WI38 (cell line): ENCODE results near the gene CRB1.

Source experiments
- H3K4me3 ChIP-seq: 2 replicates; pipeline ENCODE4 v1.5.1; 2011; ENCODE audit warnings: low read depth, mild to moderate bottlenecking, control low read depth, low read length
- CTCF ChIP-seq: IDR thresholded peaks from 2 replicates; pipeline ENCODE4 v1.5.1; 2012; ENCODE audit warnings: low read depth, mild to moderate bottlenecking, control low read depth, low read length

CRB1 gene

GRCh38 chr1:197307136-197307535 is 39.1 kb downstream of the CRB1 start:
- H3K4me3 ChIP-seq, result no peak overlapping the region
- no peak for TF ChIP-seq CTCF

- TF ChIP-seq CTCF, result no peak
- no peak overlapping the region for H3K4me3 ChIP-seq
These were observed 39.5 kb downstream of the CRB1 start for GRCh38 chr1:197307551-197307950.

DNA sequence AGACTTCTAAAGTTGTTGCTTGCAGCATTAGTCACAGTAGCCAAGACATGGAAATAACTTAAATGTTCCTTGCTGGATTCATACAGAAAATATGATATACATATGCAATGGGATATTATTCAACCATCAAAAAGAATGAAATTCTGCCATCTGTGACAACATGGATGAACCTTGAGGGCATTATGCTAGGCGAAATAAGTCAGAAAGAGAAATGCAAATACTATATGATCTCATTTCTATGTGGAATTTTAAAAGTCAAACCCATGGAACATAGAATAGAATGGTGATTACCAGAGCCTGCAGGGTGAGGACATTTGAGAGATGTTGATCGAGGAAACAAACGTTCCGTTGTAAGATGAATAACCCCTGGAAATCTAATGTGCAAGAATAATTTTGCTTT is 43.0 kb downstream of the CRB1 start:
- TF ChIP-seq CTCF, result no peak
- H3K4me3 ChIP-seq, result no peak overlapping the region

GRCh38 chr1:197312163-197312562 is 44.1 kb downstream of the CRB1 start:
- TF ChIP-seq CTCF, result no peak
- no peak overlapping the region for H3K4me3 ChIP-seq

DNA sequence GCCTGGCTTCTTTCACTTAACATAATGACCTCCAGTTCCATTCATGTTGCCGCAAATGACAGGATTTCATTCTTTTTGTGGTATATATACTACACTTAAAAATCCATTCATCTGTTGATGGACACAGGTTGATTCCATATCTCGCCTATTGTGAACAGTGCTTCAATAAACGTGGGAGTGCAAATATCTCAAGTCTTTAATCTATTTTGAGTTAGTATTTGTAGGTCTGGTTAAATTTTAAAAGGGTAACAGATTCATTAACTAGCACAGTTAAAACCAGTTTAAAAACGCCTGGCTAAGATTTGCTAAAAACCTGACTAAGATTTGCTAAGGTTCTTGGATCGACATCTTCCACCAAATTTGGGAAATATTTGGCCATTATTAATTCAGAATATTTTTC is 45.7 kb downstream of the CRB1 start:
- no peak for TF ChIP-seq CTCF

GRCh38 chr1:197314682-197315081 is 46.6 kb downstream of the CRB1 start:
- TF ChIP-seq CTCF, result no peak

More for the DNA sequence above, 45.7 kb downstream of the CRB1 start:
- no peak overlapping the region for H3K4me3 ChIP-seq

DNA sequence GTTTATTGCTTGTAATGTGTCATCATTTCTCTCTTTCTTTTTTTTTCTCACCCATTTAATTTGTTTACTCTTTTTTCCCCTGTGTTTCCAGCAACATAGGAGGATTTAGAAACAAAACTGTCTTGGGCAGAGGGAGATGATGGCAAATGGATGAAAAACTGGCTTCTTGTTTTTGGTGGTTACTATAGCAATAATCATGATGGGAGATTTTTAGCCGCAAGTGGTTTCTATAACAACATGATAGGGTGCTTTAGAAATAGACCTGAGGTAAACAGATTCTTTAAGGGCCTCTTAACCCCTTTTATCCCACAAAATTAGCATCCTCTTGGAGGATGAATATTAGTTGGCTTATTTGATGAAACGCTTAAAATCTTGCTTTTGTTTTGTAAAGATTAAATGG is 51.6 kb downstream of the CRB1 start:
- H3K4me3 ChIP-seq, result no peak overlapping the region
- no peak for TF ChIP-seq CTCF

More at GRCh38 chr1:197314682-197315081, 46.6 kb downstream of the CRB1 start:
- no peak overlapping the region for H3K4me3 ChIP-seq
